NOMO-1 treated with DMSO at 0.1 percent for 48 hours (cell line): ENCODE results near the gene GLG1.
"Not testable (repeated sequence)": the region's sequence is repeated elsewhere in the genome, so short reads cannot be mapped to it uniquely, and the experiment has no call there.

ENCODE experiments used
- DNase-seq: peaks from one replicate; lab custom pipeline; 2025; ENCODE audit not compliant: unreplicated experiment; lab: John Stamatoyannopoulos, UW

GLG1 gene

DNA sequence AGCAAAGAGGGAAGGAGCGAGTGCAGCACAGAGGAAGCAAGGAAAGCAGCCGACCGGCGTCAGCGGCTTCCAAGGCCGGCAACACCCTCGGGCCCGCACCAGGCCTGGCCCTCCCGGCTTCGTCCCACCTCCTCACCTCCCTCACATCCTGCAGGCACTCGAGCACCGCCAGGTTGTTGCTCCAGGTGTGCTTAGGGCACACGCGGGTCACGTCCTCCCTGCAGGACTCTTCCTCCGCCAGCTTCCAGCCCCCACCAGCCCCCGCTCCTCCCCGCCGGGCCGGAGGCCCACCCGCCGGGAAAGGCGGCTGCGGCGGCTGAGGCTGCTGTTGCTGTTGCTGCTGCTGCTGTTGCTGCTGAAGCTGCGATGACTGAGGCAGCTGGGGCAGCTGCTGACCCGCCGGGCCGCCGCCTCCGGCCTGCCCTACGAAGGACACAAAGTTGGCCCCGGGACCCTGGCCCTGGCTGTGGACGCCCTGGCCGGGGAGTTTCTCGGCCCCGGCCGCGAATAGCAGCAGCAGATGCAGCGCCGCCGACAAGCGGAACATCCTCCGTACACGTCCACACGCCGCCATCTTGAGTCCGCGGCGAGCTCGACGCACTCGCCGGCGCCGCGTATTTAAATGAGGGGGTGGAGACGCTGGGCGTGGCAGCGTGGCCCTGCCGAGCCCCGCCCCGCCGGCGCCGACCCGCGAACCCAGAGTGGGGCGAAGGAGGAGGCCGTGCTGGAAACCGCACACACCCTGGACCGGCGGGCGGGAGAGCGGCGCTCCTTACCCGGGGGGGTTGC is at the start of gene GLG1:
GLG1 (minus strand) TSS at position 594 of the 789 bp plus-strand sequence; CDS start at position 574, 20 bp downstream.
- peak; percentile 83 for DNase-seq

DNA sequence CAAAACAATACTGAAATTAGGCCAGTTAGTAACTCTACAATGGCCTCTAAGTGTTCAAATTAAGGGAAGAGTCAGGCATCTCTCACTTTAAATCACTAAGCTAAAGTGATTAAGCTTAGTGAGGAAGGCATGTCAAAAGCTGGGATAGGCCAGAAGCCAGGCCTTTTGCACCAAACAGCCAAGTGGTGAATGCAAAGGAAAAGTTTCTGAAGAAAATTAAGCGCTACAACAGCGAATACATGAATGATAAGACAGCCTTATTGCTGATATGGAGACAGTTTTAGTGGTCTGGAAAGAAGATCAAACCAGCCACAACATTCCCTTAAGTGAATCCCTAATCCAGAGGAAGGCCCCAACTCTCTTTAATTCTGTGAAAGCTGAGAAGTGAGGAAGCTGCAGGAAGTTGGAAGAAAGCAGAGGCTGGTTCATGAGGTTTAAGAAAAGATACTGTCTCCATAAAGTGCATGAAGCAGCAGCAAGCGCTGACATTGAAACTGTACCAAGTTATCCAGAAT is 47.7 kb upstream of the GLG1 start:
- DNase-seq = no peak

DNA sequence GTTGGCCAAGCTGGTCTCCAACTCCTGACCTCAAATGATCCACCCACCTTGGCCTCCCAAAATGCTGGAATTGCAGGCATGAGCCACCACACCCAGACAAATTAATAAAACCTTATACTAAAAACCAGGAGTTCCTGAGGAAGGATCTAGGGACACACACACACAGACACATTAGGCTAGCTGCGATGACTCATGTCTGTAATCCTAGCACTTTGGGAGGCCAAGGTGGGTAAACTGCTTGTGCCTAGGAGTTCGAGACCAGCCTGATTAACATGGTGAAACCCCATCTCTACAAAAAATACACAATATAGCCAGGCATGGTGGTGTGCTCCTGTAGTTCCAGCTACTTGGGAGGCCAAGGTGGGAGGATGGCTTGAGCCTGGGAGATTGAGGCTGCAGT is 46.0 kb upstream of the GLG1 start:
- DNase-seq = not testable (repeated sequence)

DNA sequence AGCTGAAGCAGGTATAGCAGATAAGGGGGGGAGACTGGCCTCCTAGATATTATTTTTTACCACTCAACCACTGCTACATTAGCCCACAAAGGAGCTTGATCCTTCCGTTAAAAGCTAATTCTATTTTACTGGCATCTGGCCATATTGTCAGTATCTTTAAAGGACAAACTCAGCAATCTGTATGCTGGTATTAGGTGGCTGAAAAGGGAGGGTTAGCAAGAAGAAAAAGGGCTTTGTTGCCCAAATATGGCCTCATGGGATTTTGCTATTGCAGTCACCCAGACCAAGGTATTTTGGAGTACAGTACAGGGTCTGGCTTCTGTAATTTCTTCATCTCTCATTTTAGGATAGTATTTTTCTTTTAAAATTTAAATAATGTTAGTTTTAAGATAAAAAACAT is 45.3 kb upstream of the GLG1 start:
- no peak for DNase-seq

DNA sequence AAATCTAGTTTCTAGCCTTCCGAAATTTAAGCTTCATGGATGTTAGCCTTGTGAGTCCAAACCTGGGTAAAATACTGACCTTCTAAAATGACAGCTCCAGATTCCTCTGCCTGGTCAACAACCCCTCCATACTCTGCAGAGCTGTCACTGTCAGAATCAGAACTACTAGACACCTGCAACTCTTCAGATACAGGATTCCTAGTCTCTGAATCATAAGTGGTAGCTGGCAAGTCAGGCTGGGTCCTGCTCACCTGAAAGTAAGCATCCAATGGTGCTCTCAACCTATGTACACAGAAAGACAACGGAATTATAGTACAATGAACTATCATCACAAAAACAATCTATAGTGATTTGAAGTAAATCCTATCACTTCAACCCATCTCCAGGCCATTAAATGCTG is 44.9 kb upstream of the GLG1 start:
- DNase-seq = no peak

DNA sequence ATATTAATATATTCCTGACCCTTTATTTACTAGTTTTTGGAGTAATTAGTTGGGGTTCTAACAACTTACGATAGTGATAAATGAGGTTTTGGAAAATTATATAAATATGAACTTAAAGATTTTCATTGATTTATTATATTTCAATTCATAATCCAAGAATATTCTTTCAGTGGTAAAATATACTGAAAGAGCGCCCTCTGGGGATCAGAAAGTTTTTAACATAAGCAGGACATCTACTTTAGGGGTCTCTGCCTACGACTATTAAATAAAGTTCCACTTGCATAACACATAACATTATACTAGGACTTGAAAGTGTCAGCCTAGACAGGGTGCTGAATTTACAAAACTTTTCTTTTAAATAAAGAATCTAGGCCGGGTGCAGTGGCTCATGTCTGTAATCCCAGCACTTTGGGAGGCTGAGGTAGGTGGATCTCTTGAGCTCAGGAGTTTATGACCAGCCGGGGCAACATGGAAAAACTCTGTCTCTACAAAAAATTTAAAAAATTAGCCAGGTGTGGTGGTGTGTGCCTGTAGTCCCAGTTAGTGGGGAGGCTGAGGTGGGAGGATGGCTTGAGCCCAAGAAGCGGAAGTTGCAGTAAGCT is 44.2 kb upstream of the GLG1 start:
- DNase-seq = no peak

DNA sequence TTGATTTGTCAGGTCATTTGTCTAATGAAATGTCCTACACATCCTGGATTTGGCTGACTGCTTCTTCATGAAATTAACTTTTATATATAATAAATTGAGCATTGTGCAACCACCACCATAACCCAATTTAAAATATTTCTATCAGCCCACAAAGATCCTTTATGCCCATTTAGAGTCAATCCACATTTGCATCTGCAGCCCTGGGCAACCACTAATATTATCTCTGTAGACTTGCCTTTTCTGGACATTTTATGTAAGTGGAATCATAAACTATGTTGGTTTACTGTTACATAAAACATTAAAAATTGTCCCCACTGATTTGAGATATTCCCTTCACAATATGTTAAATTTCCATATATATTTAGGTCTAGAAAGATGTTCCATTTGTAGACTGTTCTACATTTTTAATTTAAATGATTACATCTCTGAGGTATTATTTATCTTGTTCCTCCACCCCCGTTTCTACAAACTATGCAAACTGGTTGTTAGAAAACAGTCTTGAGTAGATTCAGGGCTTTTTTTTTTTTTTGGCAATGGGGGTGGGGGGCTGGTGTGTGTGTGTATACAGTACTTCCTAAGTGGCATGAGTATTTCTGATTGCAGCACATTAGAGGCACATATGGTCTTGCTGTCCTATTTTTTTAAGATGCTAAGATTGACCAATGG is 43.1 kb upstream of the GLG1 start:
- DNase-seq = no peak

DNA sequence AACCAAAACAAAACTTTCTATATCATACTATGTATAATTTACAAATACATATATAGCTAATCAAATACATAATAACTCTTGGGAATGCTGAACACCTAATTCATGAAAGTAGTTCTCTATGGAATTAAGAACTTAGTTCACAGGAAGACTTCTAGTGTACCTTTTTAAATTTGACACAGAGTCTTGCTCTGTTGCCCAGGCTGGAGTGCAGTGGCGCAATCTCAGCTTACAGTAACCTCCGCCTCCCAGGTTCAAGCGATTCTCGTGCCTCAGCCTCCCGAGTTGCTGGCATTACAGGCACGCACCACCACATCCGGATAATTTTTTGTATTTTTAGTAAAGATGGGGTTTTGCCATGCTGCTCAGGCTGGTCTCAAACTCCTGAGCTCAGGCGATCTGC is 35.1 kb upstream of the GLG1 start:
- no peak for DNase-seq

DNA sequence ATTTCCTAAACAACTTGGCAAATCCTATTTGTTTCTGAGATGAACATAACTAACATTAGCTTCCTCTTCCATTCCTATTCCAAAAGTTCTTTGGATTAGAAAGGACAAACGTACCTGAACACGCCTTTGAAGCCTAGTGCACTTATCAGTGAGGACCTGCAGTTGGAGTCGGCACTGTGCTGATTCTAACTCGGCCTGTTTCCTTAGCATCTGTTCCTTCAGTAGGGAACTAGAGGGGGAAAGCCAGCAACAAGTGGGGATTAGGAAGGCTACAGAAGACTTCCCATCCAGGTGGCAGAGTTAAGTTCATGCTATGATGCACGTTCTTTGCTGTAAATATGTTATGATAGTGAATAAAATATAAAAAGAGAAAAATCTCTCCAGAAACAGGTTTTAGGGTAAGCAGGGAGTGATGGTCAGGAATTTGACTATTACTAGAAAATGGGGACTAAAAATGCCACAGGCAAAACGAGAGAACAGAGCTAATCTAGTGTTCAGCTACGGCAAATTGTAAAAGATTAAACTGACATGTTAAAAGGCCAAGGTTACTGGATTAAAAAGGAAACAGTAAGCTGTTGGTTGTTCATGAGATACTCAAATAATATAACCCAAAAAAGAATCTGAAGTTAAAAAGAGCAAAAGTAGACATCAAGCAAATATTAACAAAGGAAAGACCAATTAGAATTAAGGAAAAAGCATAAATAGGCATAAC is 31.0 kb upstream of the GLG1 start:
- DNase-seq = no peak

DNA sequence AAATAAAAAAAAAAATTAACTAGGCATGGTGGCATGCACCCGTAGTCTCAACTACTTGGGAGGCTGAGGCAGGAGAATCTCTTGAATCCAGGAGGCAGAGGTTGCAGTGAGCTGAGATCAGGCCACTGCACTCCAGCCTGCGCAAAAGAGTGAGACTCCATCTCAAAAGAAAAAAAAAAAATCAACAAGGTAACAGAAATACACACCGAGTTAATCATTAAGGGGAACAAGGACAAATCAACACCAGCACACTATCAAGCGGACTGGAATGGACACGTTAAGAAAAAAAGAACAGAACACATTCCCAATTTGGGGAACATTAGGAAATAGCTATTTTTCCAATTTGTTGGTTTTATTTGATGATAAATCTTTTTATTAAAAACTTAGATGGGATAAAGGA is 28.4 kb upstream of the GLG1 start:
- DNase-seq = no peak

DNA sequence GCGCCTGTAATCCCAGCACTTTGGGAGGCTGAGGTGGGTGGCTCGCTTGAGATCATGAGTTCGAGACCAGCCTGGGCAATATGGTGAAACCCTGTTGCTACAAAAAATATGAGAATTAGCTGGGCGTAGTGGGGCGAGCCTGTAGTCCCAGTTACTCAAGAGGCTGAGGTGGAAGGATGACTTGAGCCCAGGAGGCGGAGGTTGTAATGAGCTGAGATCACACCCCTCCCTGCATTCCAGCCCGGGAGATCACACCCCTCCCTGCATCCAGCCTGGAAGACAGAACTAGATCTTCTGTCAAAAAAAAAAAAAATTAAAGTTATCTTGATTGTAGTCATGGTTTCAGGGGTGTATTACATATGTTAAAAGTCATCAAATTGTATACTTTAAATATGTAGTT is 26.8 kb upstream of the GLG1 start:
- no peak for DNase-seq

DNA sequence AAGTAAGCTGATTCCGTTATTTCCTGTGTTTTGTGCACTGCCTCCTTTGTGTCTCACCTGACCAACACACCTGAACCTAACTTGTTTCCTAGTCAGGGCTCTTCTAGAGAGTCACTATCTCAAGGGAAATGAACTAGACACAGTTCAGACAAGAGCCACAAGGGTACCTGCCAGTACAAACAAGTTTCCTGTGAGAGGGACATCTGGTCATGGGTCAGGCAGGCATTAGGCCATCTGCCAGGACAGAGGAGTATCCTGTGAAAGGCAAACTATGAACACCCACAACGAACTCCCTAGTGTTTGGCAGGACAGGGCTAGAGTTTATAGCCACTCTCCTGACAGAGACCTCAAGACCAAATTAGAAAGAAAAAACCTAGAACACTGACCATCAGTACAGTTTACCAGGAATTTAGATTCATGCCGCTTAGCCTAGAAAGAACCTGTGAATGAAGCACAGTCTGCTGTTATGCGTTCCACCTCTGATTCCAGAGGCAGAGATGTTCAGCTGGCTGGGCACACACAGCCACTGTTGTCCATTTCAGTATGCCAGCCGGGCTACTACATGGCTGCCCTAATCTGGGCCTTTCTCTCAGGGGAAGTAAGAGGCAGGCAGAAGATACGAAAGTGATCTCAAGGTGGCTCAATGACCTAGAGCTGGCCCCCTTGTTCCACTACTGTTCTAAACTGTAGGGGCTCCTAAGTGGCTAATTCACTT is 20.7 kb upstream of the GLG1 start:
- no peak for DNase-seq

DNA sequence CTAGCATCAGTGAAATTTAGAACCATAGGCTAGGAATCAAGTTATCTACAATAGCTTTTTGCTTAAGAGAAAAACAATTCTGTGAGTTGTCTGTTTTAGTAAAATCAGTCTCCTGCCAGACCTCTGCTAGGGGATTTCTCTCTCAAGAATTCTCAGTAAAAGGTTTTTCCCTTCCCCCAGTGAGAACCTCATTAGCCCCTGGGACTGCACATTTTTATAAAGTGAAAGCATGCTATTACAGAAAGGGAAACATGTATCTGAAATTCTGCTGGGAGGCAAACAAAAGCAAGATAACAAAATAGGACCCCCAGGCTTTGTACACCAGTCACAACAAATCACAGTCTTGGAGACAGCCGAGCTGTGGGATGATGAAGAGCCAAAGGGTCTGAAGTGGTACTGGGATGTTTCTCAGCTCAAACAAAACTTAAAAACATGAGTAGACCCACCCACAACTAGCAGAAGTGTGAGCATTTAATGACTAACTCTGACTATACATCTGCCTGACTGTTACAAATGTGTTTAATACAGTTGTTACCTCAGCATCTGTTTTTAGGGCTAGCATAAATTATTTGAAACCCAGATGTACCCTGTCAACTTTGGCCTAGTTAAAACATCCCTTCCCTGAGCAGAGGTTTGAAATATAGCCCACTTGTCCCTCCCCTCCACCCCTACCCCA is 20.0 kb upstream of the GLG1 start:
- no peak for DNase-seq

DNA sequence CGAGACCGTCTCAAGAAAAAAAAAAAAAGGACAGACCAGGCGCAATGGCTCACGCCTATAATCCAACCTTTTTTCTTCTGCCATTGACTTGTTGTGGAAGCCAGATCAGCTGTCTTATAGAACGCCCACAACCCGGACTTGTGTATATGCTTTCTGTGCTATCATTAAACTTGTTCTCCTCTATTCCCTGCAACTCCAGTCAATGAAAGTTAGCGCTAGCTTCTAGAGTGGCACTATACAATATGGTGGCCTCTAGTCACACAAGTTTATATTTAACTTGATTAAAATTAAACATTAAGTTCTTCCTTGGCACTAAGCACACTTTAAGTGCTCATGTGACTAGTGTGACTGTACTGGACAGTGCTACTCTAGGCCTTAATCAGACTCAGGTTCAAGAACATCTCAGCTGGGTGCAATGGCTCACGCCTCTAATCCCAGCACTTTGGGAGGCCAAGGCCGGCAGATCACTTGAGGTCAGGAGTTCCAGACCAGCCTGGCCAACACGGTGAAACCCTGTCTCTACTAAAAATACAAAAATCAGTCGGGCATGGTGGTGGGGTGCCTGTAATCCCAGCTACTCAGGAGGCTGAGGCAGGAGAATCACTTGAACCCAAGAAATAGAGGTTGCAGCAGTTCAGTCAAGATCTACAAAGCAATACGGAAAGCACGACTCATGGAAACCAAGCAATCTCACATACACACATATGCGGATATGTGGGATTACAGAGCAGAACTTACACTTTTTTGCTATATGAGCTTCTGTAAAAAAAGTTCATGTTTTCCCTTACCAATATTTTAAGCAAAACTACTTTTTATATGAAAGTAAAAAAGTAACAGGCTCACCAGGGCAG is 18.8 kb upstream of the GLG1 start:
- DNase-seq = no peak

DNA sequence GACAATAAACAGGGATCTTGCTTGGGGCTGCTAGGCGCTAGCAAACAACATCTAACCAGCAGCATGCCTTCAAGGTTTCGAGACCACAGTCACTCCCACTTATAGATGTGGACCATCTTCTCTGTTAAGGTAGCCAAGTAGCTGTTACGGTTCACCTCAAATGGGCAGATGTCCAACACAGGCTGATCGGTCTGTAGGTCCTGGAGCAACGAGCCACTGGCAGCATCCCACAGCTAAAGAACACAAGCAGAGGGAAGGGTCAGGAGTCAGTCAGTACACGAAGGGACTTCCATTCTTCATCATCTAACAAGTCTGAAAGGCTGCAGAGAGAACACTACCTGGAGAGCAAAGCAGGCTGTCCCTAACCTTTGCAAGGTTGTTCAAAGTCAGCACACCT is 16.9 kb upstream of the GLG1 start:
- no peak for DNase-seq

DNA sequence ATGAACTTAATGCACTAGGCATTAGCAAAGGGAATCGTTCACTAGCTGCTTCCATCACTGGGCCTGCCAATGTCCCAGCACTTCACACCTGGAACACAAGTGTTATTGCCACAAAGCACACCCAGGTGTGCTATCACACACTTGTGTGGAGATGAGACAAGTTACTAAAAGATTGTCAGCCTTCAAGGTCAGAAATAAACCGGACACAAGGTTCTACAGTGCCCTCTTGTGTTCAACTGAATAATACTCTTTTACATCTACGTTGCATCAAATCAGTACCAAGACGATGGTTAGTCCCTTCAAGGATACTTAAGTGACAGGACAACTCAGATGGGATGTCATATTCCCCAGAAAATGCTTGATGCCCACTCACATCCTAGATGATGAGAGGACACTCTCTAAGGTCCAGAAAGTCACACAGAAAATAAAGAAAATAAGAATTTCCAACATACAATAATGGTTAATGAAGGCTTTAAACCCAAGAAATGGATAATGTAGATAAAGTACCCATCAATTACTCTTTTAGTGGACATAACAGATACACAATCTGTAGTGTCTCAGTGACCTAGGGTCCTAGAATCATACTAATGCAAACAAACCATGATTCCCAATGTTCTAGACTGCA is 16.4 kb upstream of the GLG1 start:
- DNase-seq = peak; percentile 16

DNA sequence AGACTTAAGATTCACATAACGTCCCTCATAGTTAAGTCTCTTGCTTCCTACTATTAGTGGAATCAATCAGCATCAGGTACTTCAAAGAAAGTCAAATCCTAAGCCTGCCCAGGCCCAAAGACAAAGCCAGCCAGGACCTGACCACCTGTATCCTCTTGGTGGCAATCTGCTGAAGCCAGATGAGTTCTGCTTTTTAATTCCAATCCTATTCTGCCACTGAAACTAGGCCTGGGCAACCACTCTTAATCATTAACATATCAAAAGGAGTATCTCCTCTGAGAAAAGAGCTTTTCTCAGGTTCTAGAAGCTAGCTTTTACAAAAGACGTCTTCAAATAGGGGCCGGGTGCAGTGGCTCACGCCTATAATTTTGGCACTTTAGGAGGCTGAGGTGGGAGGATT is 15.1 kb upstream of the GLG1 start:
- DNase-seq = no peak

DNA sequence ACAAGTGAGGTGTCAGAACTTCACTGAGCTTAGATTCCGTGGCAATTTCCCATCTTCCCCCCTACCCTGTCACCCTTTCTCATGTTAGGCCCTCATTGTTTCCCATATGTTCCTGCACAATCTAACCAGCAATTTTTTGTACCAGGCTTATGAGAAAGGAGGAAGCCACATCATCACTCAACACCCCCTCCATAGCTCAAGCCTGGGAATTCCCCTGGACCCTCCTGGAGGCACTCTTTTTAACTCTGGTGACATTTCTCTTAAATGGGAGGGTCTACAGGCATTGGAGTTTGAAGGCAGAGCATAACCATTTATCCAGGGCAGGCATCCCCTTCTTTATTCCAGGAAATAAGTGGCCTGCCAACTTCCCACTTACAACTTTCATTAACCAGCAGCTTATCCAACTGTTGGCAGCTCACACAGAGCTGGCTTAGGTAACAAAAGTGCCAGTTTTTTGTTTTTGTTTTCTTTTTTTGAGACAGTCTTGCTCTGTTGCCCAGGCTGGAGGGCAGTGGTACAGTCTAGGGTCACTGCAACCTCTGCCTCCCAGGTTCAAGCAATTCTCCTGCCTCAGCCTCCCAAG is 10.4 kb upstream of the GLG1 start:
- DNase-seq = no peak

DNA sequence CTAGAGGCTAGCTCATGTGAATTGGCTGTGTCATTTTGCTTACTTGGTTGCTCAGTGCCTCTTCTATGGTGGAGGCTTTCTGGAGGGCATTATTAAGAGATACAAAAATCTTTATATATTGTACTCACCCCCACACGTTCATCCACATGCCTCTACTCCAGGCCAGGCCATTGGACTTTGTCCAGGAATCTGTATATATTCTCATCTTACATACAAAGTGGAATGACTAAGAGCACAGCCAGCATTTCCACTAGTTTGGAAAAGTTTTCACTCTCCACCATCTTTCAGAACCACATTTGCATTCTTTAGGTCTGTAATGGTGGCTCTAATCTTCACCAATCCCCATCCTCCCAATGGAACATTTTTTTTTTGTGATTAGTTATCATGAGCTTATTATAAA is 4.8 kb upstream of the GLG1 start:
- no peak for DNase-seq
